ENCODE results near the gene ARHGEF17.

Gene ARHGEF17

GRCh38 chr11:73283276-73284000 is 24.6 kb upstream of the ARHGEF17 start:
- CTCF ChIA-PET: interaction anchor here (0.7 to 2.1 kb wide), 5 partner anchors 9 to 40 kb away, joined by 4 to 9 read pairs (median 5); no protein-coding TSS in a partner anchor

GRCh38 chr11:73284106-73284505 is 24.0 kb upstream of the ARHGEF17 start:
- TF ChIP-seq KLF7 (tag by site-specific recombination; IDR thresholded peaks at IDR 0.05; ENCODE audit: borderline replicate concordance) (no peak), ZFHX2 (tag by site-specific recombination; conservative IDR thresholded peaks at IDR 0.05) (no peak), KLF17 (tag by site-specific recombination; IDR thresholded peaks at IDR 0.05) (no peak), ELK4 (IDR thresholded peaks at IDR 0.05; ENCODE audit: borderline replicate concordance, low read depth, low read length) (no peak), ZNF184 (tag by site-specific recombination; IDR thresholded peaks at IDR 0.05) (no peak), ZNF549 (tag by site-specific recombination; IDR thresholded peaks at IDR 0.05) (no peak), ZNF10 (tag by site-specific recombination; IDR thresholded peaks at IDR 0.05) (no peak)
- Histone ChIP-seq H3K36me3 (ENCODE audit: control insufficient read depth in 2 of 2, insufficient read depth in 1 of 2, low read length in 2 of 2) (no peaks in the 10 kb centered on the region), H3K9me3 (ENCODE audit: control insufficient read depth, insufficient read depth, low read depth, low read length) (no peaks in the 10 kb centered on the region), H3K27ac (ENCODE audit: extremely low read depth, low read depth, low read length) (no peak overlapping the region), H3K4me1 (ENCODE audit: control insufficient read depth, insufficient read depth, low read length) (no peaks in the 10 kb centered on the region), H3K4me3 (ENCODE audit: low read depth, low read length) (no peak overlapping the region)
- ChIA-PET POLR2A (no interaction called here), CTCF (interaction anchor here (1.6 to 2.1 kb wide), 2 partner anchors 11 to 41 kb away, joined by 6 to 9 read pairs; no protein-coding TSS in a partner anchor)

More at GRCh38 chr11:73283276-73284000, 24.6 kb upstream of the ARHGEF17 start:
- Histone ChIP-seq H3K27ac (ENCODE audit: extremely low read depth, low read depth, low read length) (no peak overlapping the region), H3K4me3 (ENCODE audit: low read depth, low read length) (no peak overlapping the region), H3K9me3 (ENCODE audit: control insufficient read depth, insufficient read depth, low read depth, low read length) (no peaks in the 10 kb centered on the region), H3K36me3 (ENCODE audit: control insufficient read depth in 2 of 2, insufficient read depth in 1 of 2, low read length in 2 of 2) (no peaks in the 10 kb centered on the region), H3K4me1 (ENCODE audit: control insufficient read depth, insufficient read depth, low read length) (no peaks in the 10 kb centered on the region)
- POLR2A ChIA-PET: no interaction called here
- no peak for TF ChIP-seq ZNF510 (tag by site-specific recombination; IDR thresholded peaks at IDR 0.05; ENCODE audit: insufficient replicate concordance)

- ChIA-PET POLR2A (no interaction called here), CTCF (interaction anchor here (0.6 to 0.7 kb wide), 3 partner anchors 24 to 814 kb away, joined by 3 to 4 read pairs (median 3); no protein-coding TSS in a partner anchor)
- no peaks in the 10 kb centered on the region for H3K36me3 ChIP-seq (ENCODE audit: control insufficient read depth in 2 of 2, insufficient read depth in 1 of 2, low read length in 2 of 2)
- H3K4me3 ChIP-seq (ENCODE audit: low read depth, low read length): no peak overlapping the region
- H3K4me1 ChIP-seq (ENCODE audit: control insufficient read depth, insufficient read depth, low read length): no peaks in the 10 kb centered on the region
- no peak overlapping the region for H3K27ac ChIP-seq (ENCODE audit: extremely low read depth, low read depth, low read length)
- no peaks in the 10 kb centered on the region for H3K9me3 ChIP-seq (ENCODE audit: control insufficient read depth, insufficient read depth, low read depth, low read length)
- TF ChIP-seq PBX3 (CRISPR knock-in tag; IDR thresholded peaks at IDR 0.05) (no peak), ZNF221 (tag by site-specific recombination; IDR thresholded peaks at IDR 0.05; ENCODE audit: borderline replicate concordance) (no peak), ZNF549 (tag by site-specific recombination; IDR thresholded peaks at IDR 0.05) (no peak), ZNF146 (tag by site-specific recombination; IDR thresholded peaks at IDR 0.05) (no peak), YY1 (tag by site-specific recombination; IDR thresholded peaks at IDR 0.05) (no peak), ZBTB17 (tag by site-specific recombination; IDR thresholded peaks at IDR 0.05) (no peak), ZBTB11 (tag by site-specific recombination; conservative IDR thresholded peaks at IDR 0.05; ENCODE audit: low read depth) (no peak), ZNF184 (tag by site-specific recombination; IDR thresholded peaks at IDR 0.05) (no peak), ZNF433 (tag by site-specific recombination; IDR thresholded peaks at IDR 0.05; ENCODE audit: low read depth) (no peak), ZSCAN23 (tag by site-specific recombination; IDR thresholded peaks at IDR 0.05) (no peak), ZNF777 (tag by site-specific recombination; IDR thresholded peaks at IDR 0.05; ENCODE audit: borderline replicate concordance) (no peak), ZNF335 (tag by site-specific recombination; conservative IDR thresholded peaks at IDR 0.05) (no peak), ZIC2 (tag by site-specific recombination; IDR thresholded peaks at IDR 0.05) (no peak)
Observed at GRCh38 chr11:73285721-73286120, 22.4 kb upstream of the ARHGEF17 start.
